DOHH2 (cell line): ENCODE results near the gene PARP1.

Experiments used
- H3F3A ChIP-seq: fragments of 200-600 bp; sonication (generic), shearing (Covaris generic); 2 replicates; pipeline ENCODE4 v1.6.0; 2016; ENCODE audit warnings: antibody characterized with exemption, mild to moderate bottlenecking; ENCODE audit not compliant: control insufficient read depth, insufficient read depth
- H3K27ac ChIP-seq: fragments of 200-600 bp; sonication (generic); 2 replicates; pipeline ENCODE4 v1.5.1; 2014; ENCODE audit warnings: low read depth, mild to moderate bottlenecking, low read length, moderate library complexity
- H3K27me3 ChIP-seq: fragments of 200-600 bp; sonication (generic); 2 replicates; pipeline ENCODE4 v1.6.1; 2014; ENCODE audit warnings: mild to moderate bottlenecking, low read length, mixed read lengths; ENCODE audit not compliant: control insufficient read depth
- H3K36me3 ChIP-seq: fragments of 200-600 bp; sonication (generic); 2 replicates; pipeline ENCODE4 v1.6.1; 2014; ENCODE audit warnings: mild to moderate bottlenecking, low read length, moderate library complexity, mixed read lengths; ENCODE audit not compliant: control insufficient read depth
- H3K4me1 ChIP-seq: fragments of 200-600 bp; sonication (generic); 2 replicates; pipeline ENCODE4 v1.6.1; 2014; ENCODE audit warnings: mild to moderate bottlenecking, low read length, mixed read lengths; ENCODE audit not compliant: control insufficient read depth
- H3K4me2 ChIP-seq: fragments of 200-600 bp; sonication (generic); 2 replicates; pipeline ENCODE4 v1.6.0; 2014; ENCODE audit warnings: mild to moderate bottlenecking, low read length, moderate library complexity
- H3K4me3 ChIP-seq: fragments of 200-600 bp; sonication (generic); 2 replicates; pipeline ENCODE4 v1.5.1; 2014; ENCODE audit warnings: mild to moderate bottlenecking, low read length, mixed read lengths
- H3K79me2 ChIP-seq: fragments of 200-600 bp; sonication (generic); 2 replicates; pipeline ENCODE4 v1.6.1; 2014; ENCODE audit warnings: mild to moderate bottlenecking, low read length, mixed read lengths; ENCODE audit not compliant: control insufficient read depth
- H3K9me2 ChIP-seq: fragments of 200-600 bp; sonication (generic); replicated peaks from 2 replicates; pipeline ENCODE4 v1.6.1; 2014; ENCODE audit warnings: mild to moderate bottlenecking, low read length, mixed read lengths; ENCODE audit not compliant: control insufficient read depth
- H3K9me3 ChIP-seq: fragments of 200-600 bp; sonication (generic); 2 replicates; pipeline ENCODE4 v1.6.1; 2014; ENCODE audit warnings: antibody characterized with exemption, low read length, mixed read lengths; ENCODE audit not compliant: control insufficient read depth, insufficient read depth
- H4K20me1 ChIP-seq: fragments of 200-600 bp; sonication (generic); 2 replicates; pipeline ENCODE4 v1.6.0; 2014; ENCODE audit warnings: low read depth, mild to moderate bottlenecking, antibody characterized with exemption, low read length, moderate library complexity; ENCODE audit not compliant: control insufficient read depth, insufficient read depth
- CTCF ChIP-seq: fragments of 200-600 bp; sonication (generic); IDR thresholded peaks from one replicate; pipeline ENCODE4 v1.5.1; 2014; ENCODE audit warnings: antibody characterized with exemption, mild to moderate bottlenecking, low read depth, low read length; ENCODE audit not compliant: poor library complexity, severe bottlenecking
- EZH2phosphoT487 ChIP-seq: fragments of 200-600 bp; sonication (generic); IDR thresholded peaks from 2 replicates; pipeline ENCODE4 v1.6.1; 2017; ENCODE audit warnings: borderline replicate concordance, mild to moderate bottlenecking, antibody characterized with exemption, low read length, moderate library complexity, mixed read lengths

PARP1 gene

DNA sequence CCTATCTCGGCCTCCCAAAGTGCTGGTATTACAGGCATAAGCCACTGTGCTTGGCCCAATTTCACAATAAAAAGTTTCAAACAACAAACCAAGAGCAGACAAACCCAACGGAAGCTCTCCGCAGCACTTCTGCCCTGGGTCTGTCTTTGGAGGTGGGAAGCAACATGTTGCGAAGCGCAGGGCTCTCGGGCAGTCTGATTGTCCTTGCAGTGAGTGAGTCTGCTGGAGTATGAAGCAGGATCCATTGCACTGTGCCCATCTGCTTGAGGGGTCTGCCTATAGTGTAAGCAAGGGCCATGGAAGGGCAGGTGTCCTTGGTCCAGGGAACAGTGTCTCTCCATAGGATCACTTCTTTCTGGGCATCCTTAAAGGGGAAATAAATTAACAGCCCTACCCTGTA lies 14.6 kb upstream of the PARP1 start:
- no peaks in the 10 kb centered on the region for H3K9me2 ChIP-seq
- H3K27me3 ChIP-seq, result no peaks in the 10 kb centered on the region
- H3K4me1 ChIP-seq, result peaks cover 39% of the 10 kb centered on the region
- H3F3A ChIP-seq, result peaks cover 14% of the 10 kb centered on the region
- no peak overlapping the region for H3K4me3 ChIP-seq
- no peak overlapping the region for H3K27ac ChIP-seq
- H4K20me1 ChIP-seq, result no peaks in the 10 kb centered on the region
- TF ChIP-seq EZH2phosphoT487 (no peak), CTCF (no peak)
- no peaks in the 10 kb centered on the region for H3K36me3 ChIP-seq
- no peaks in the 10 kb centered on the region for H3K9me3 ChIP-seq
- H3K79me2 ChIP-seq, result no peaks in the 10 kb centered on the region
- no peak overlapping the region for H3K4me2 ChIP-seq

DNA sequence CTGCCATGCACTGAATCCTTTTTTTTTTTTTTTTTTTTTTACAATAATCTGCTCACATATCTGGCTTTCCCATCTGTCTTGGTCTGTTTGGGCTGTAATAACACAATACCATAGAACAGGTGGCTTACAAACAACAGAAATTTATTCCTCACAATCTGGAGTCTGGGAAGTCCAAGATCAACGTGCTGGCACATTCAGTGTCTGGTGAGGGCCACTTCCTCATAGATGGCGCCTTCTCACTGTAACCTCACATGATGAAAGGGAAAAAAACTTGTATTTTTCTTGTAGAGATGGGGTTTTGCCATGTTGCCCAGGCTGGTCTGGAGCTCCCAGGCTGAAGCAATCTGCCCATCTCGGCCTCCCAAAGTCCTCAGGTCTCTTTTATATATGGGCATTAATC lies 13.0 kb upstream of the PARP1 start:
- no peaks in the 10 kb centered on the region for H3K79me2 ChIP-seq
- no peak overlapping the region for H3K27ac ChIP-seq
- H3K27me3 ChIP-seq, result no peaks in the 10 kb centered on the region
- H3K4me1 ChIP-seq, result peaks cover 25% of the 10 kb centered on the region
- no peaks in the 10 kb centered on the region for H3K36me3 ChIP-seq
- no peak overlapping the region for H3K4me3 ChIP-seq
- H3K9me3 ChIP-seq, result no peaks in the 10 kb centered on the region
- peaks cover 14% of the 10 kb centered on the region for H3F3A ChIP-seq
- TF ChIP-seq CTCF, result no peak
- TF ChIP-seq EZH2phosphoT487, result no peak
- H4K20me1 ChIP-seq, result no peaks in the 10 kb centered on the region
- no peaks in the 10 kb centered on the region for H3K9me2 ChIP-seq
- H3K4me2 ChIP-seq, result no peak overlapping the region

GRCh38 chr1:226420328-226420727 lies 12.4 kb upstream of the PARP1 start:
- Histone ChIP-seq H4K20me1 (no peaks in the 10 kb centered on the region), H3K9me2 (no peaks in the 10 kb centered on the region), H3K27me3 (no peaks in the 10 kb centered on the region), H3K9me3 (no peaks in the 10 kb centered on the region), H3K36me3 (no peaks in the 10 kb centered on the region), H3F3A (peaks cover 11% of the 10 kb centered on the region), H3K4me3 (no peak overlapping the region), H3K79me2 (no peaks in the 10 kb centered on the region), H3K4me2 (no peak overlapping the region), H3K4me1 (peaks cover 20% of the 10 kb centered on the region), H3K27ac (no peak overlapping the region)
- no peak for TF ChIP-seq CTCF
- no peak for TF ChIP-seq EZH2phosphoT487
